Activated CD4-positive, alpha-beta T cell treated with anti-CD3 and anti-CD28 coated beads, Interleukin-2, Interleukin-4, amounts not matched to agents 100 ng/mL and 50 ng/mL, durations not matched to agents 16 hours and 8 hours (primary cell): Measurements from ENCODE around the gene MACROD1.

ENCODE experiments used
- DNase-seq: peaks from one replicate; pipeline ENCODE4 v3.0.0-alpha.2; 2020; ENCODE audit warnings: low spot score

MACROD1 gene

DNA sequence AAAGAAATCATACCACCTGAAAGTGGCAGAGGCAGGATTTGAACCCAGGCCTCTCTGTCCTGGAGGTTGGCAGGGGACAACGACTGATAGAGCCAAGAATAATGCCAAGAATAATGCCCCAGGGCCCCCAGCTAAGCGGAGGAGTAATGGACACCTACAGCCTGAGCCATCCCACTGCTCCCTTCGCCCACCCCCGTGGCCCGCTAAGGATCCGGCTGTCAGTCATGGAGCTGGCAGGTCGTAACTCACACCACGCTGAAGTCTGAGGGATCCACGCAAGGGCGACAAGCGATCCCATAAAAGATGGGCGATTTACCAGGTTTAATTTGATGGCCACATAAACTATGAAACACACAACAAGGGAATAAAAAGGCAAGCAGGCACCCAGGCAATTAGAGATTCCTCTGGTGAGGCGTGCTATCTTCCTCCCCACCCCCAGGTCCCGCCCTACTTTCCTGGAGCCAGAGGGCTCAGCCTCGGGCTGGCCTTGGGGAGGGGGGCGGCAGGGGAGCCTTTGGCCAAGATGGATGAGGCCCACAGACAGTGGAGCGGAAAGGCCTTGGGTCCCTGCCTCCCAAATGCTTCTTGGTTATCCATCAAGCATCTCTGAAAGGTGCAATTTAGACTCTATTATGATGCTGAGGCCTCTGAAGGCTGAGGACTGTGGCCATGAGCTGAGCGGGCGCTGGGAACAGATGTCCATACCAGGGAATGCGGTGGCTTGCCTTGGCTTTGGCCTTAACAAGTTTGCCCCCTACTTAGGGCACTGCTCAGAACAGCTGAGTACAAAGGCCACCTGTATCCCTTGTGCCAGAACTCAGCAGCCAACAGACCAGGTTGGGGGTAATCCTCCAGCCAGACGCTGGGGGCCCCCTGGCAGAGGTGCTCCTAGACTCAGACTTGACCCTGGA is 55.2 kb downstream of the MACROD1 start:
- DNase-seq, result no peak

DNA sequence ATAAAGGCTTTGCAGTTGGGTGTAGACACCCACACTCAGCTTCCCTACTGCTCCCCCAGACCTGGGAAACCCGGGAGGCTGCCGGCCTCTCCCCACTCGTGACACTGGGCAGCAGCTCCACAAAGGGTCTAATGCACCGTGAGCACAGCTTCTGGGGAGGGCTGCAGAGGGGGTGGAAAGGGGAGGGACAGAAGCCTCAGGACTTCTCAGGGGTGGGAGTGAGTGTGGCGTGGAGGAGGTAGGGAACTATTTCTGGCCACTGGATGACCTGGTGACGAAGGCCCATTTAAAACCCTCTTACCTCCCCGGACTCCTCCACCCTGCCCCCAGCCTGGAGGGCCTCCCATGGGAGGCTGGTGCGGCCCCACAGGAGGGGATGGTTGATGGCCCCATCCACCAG is 56.6 kb downstream of the MACROD1 start:
- DNase-seq, result no peak

DNA sequence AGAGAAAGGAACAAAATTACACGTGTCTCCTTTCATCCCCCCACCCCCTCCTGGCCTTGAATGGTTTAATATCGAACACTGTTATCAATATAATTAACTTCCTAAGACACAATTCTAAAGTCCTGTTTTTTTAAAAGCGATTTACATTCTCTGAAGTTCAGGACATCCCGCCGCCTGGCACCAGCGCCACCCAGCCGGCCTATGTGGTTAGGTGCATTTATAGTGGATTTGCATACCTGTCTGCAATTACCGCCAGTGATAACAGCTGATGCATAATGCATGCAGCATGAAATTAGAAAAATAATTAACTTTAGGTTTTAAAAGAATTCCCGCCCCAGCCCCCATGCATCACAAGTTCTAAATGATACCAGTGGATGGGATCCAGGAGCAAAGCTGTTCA is 58.6 kb downstream of the MACROD1 start:
- DNase-seq, result no peak

DNA sequence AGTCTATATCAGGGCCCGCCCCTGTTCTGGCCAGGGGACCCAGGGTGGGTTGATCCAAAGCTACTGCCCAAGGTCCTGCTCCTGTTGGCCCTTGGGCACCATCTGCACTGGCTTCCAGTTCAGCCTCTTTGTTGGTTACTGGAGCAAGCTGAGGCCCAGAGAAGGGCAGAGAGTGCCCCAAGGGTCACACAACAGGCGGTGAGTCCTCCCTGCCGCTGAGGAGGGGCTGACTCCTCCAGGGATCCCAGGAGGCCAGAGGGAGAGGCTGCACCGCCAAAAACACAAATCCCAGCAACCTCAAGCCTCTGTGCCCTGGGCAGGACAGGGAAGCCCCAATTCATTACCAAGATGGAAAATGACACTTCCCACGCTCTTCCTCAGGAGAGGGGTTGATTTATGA is 61.3 kb downstream of the MACROD1 start:
- no peak for DNase-seq

DNA sequence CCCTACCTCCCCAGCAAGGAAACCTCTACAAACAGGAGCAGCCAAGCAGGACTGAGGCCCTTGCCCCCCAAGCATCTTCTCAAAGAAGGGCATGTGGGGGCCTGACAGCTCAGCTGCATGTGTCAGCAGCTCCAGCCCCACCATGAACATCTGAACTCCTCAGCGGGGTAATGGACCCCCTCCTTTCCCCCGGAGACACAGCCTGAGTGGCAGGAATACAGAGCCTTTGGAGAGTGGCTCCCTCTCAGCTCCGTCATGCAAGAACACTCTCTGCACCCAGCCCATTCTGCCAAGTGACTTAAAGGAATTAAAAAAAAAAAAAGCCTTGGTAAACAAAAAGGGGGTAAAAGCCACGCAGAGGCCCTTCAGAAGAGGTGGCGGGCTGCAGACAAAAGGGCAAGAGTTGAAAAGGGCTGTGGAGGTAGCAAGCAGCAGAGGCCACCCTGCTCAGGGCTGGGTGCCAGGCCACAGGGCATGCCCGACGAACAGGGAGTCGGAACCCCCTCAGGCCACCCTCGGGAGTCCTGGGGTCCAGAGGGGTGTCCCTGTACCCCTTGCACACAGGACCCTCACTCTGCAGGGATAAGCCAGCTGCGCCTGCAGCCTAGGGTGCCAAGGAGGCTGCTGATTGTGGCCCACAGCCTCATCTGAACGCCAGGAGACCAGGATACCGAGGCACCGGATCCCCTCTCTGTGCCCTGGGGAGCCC is 62.5 kb downstream of the MACROD1 start:
- no peak for DNase-seq

DNA sequence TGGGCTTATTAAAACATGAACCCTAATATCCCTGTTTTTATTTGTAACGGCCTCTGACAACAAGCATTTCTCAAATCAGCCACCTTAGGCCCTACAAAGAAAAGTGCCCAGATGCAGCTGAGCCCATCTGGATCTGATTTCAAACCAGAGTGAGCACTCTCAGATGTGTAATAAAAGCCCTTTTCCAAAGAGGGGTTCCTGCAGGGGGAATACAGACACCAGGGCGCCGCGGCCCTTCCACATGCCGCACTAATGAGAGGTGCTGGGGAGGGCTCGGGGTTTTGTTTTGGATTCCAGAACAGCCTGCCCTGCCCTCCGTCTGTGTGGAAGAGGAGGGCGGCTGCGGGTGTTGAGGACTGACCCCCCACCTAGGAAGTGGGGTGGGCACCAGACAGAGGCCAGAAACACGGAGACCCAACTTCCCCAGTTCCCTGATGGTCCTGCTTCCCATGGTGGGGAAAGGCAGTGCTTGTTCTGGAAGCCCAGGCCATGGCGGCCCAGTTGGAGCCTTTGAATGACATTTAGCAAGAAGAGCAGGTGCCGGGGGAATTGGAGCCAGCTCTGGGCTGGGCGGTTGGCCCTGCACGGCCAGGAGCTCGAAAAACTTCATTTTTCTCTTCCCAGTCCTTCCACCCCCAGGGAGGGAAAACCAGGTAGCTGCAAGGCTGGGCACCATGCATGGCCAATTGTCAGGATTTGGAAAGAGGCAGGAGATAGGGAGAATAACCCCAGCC is 63.7 kb downstream of the MACROD1 start:
- DNase-seq, result no peak

DNA sequence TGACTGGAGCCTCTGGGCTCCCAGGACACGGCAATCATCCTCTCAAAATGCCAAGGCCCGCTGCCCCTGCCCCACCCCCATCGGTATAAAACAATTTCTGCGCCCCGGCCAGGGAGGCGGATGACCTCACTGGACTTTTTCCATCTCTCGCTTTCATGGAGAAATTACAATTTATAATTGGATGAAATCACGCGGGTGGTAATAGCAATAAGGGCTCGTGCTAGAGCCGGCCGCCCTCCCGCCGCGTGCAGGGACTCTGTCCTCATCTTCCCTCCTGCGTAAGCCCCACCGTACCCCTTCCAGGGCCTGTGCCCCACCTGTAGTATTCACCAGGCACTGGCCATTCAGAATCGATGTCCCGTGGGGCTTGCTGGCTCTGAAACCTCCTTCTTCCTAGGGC is 64.5 kb downstream of the MACROD1 start:
- DNase-seq, result no peak

DNA sequence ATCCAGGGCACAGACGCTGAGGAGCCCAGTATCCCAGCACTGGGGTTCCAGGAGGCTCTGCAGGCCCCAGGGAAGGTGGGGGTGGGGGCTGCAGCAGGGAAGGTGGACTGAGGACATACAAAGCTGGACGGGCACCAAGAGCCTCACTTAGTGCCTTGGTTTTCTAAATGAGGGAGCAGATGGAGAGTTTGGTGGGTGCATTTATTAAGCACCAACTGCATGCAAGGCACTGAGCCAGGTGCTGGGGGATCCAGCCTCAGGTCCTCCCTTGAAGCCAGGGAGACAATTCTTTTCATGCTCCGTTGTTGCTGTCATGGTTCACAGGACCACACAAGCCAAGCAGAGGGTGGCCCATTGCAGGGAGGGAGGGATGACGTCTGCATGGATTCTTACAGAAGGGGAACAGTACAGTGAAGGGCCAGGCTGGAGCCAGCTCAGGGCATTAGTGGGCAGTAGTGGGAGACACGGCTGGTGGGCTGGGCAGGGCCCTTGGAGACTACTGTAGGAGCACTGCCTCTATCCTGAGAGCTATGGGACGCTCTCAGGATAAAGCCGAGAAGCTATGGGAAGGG is 65.0 kb downstream of the MACROD1 start:
- no peak for DNase-seq

DNA sequence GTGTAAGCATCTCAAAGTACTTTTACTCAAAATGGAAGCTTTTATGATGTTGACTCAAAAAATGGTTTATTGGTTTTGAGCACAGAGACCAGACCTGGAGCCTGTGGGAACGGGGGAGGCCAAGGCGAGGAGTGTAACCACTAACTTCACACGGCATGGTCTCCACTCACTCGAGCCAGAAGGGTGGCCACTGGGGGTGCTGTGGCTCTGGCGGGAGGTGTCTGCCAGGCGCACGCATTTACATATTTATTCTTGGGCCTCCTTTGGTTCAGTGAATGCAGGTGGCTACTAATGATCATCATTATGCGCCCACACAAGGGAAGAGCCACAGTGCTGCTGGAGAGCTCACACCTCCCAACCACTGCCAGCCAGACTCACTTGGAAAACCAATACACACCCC is 65.6 kb downstream of the MACROD1 start:
- DNase-seq, result no peak

DNA sequence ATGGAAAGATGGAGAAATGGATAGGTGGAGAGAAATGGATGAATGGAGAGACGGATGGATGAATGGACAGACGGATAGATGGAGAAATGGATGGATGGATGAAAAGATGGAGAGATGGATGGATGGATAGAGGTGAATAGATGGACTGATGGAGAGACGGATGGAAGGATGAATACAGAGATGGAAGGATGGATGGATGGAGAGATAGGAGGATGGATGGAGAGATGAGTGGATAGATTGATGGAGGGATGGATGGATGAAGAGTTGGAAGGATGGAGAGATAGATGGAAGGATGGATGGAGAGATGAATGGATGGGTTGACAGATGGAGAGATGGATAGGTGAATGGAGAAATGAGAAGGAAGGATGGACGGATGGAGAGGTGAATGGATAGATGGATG is 66.5 kb downstream of the MACROD1 start:
- no peak for DNase-seq

DNA sequence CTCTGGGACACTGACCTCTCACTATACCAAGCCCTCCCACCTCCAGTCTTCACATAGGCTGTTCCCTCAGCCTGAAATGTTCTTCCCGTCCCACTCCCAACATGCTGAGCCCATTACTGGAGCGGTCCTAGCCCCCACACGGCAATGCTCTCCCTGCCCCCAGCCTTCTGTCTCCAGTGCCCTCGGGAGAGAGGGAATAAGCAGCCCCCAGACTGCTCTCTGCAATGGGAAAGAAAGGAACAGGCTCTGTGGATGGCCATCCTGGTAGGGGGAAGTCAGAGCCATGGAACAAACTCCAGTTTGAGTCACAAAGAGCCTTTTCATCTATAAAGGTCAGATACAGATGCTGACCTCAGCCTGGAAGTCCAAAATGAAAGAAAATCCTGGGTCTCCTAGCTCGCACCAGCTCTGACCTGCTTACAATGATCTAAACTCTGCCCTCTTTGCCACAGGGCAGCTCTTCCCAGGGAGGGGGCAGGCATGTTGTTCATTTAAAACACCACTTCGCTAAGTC is 67.5 kb downstream of the MACROD1 start:
- DNase-seq, result no peak

DNA sequence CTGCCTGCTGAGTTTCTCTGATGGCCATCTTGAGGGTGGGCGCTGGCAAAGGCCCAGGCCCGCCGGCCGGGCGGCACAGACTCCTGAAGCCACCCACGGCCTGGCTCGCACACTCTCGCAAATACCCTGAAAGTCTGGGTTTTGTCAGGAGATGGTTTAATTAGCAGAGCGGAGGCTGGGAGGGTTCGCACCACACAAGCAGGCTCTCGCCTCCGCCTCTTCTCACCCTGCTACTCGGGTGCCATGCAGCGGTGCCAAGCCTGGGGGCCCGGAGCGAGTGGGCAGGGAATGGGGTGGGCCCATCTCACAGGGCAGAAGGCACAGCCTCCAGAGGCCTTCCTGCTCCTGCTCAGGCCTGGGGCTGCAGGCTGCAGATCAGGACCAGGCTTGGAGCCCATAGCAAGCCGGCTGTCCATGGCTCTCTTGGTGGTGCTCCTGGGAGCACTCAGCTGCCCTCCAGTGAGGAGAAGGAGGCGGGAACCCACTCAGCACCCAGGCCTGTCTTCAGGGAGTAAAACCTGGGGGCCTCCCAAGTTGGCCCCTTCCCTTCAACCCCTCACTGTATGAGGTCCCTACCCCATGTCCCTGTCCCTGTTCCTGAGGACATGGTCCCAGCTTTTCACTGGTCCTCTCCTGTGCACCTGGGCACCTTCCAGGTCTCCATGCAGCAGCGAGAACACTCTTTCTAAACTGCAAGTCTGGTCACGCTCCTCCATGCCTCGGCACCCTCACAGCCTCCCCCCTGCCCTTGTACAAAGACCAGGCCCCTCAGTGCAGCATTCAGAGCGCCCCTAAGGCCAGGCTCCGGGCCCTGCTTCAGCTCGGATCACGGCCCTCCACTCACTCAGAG is 68.2 kb downstream of the MACROD1 start:
- no peak for DNase-seq

DNA sequence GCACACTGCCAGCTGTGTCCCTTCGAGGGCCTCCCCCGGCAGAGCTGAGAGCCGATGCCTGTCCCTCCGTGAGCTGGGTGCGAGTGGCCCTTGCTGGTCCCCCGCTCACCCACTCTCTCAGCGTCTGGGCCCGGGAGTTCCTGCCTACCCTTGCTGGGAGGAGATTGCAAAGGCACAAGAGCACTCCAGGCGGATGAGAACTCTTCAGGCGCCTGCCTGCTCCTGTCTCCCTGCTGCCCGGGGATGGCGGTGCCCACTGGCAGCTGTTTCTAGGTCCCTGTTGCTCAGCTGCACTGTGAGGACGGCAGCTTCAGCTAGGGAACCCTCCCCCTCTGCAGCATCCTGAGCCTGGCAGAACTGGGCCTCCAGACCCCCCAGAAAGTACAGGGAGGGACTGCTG is 69.1 kb downstream of the MACROD1 start:
- DNase-seq, result no peak

DNA sequence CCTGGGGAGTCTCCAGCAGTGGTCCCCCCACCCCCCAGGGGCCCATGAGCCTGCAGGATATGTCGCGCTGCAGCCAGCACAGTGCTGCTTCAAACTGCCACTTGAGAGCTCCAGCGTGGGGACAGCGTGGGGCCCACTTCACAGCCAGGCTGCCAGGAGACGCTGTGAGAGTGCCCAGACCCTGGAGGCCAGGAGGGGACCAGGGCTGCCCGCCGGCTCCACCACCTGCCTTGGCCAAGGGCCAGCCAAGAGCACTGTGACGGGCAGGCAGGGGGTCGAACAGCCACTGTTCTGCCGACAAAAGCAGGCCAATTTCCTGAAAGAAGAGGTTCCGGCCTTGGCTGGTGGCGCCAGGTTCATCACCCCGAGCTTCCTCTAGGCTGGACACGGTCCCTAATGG is 70.0 kb downstream of the MACROD1 start:
- no peak for DNase-seq

DNA sequence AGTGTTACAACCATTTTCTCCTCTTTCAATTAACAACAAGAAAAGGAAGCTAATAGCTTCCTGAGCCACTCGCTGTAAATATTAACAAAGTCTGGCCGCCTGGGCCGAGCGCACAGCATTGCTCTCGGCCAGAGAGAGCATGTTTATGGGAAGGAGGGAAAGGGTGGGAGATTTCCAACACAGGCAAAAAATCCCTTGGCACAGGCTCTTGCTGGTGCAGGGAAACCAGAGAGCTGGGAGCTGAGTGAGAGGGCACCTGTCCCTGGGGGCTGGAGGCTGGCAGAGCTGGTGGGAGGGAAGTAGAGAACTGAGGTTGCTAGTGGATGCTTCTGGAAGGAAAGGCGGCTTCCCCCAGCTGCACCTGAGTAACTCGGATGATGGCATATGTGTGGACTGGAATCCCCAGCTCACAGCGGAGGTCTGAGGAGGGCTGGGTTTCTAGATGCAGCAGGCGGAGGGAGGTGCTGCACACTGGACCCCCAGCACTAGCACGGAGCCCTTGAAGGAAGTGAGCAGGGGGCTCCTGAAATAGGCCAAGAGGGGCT is 70.6 kb downstream of the MACROD1 start:
- DNase-seq, result no peak

DNA sequence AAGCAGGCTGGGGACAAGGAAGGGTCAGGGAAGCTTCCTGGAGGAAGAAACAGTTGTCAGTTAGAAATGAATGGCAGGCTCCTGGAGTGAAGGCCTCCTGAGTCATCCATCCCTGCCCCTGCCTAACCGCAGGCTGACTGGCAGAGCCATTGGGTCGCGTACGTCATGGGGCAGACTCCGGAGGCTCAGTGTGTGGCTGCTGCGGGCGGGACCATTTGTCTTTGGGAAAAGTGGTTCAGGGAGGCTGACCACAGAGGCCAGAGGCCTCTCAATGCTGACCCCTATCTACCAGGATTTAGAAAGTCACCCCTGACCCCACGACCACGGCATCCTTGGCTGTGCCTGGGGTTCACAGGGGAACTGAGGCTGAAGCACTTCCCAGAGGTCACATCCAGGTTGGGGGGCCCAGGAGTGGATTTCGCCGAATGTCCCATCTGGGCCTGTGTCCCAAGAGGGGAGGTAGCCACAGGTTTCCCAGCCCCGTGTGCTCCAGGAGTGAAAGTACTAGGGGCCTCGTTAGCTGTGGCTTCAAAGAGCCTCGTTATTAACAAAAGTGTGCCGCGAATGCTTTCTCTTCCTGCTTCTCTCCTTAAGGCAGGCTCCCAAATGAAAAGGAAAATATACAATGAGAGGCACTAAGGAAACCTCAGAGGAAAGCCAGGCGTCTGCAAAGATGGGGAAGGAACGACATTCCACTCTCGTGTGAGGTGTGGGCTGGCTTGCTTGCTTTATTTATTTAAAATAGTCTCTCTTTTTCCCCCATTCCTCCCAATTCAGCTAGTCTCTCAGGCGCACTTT is 71.3 kb downstream of the MACROD1 start:
- no peak for DNase-seq

DNA sequence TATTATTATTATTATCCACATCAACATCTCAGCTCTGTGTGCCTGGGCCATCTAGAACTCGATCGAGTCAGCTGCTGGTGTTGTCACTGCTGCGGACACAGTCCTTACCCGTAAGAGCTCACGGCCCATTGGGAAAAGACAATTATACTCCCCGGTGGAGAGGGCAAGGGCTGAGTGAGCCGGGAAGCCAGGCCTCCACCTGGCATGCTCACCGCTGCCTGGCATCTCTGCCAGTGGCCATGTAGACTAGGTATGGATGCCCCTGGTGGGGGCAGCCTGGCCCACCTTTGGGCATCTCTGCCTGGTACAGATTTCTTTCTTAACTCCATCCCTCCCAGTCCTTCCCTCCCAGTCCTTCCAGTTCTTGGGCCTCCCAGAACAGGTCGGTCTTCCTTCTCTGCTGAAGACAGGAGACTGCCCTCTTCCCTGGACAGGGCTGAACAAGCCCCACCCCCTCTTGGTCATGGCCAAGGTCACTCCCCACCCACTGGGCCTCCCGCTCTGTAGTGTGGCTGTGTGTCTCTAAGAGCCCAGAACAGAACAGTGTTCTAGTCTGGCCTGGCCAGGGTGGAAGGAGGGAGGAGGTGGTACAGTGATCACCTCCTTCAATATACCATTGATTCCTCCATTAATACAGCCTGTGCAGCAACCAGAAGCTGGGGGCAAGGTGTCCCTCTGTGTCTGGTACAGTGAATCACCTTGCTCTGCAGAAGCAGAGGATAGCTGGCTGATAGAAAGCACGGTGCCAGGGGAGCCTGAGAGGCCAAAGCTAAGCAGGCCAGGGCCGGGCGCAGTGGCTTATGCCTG is 72.5 kb downstream of the MACROD1 start:
- no peak for DNase-seq

DNA sequence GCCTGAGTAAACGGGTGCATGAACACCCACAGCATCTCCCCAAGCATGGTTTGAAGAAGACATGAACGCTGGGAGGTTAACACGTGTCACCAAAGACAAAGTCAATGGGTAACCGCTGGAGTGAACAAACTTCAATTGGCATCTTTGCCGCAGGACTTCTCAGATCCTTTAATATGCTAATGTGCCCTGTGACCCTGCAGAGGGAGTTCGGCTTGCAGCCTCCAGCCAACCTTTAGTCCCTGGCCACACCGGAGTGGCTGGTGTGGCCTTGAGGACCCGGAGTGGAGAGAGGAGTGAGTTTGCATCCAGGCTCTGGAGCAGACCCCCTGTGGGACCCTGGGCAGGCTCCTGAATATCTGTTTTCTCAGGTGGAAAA is 73.2 kb downstream of the MACROD1 start:
- DNase-seq, result no peak

DNA sequence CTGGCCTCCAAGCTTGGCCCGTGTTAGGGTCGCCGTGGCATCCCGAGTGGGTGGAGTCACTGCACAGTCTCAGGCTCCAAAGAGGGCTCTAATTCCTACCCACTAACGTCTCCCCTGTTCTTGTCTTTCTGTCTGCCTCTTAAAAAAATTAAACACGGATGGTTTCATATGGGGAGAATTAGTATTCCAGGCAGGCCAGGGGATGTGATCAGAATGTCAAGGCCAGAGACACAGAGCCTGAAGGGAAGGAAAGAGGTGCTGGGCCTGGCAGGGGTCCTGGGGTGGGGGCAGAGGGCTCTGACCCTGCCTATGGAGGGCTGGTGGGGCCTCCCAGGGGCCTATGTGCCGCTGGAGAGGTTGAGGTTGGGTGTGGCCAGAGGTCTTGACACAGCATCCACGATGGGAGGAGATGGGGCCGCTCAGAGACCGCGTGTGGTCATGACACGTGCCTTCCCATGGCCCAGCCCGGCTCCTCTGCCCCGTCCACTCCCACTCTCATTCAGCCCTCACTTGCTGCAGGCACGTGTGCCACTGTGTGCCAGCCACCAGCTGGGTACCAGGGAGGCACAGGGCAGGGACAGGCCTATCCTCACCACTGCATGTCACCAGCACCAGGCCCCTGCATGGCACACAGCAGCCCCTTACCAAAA is 73.7 kb downstream of the MACROD1 start:
- DNase-seq, result no peak
